OCI-LY1 (cell line): ENCODE results near the gene ZMYND10.

Experiments
- H2AFZ ChIP-seq: fragments of 200-600 bp; sonication (generic), shearing (Covaris generic); 2 replicates; pipeline ENCODE4 v1.6.0; 2014; ENCODE audit warnings: antibody characterized with exemption, mild to moderate bottlenecking, low read length
- H3F3A ChIP-seq: fragments of 200-600 bp; sonication (generic), shearing (Covaris generic); 2 replicates; pipeline ENCODE4 v1.6.0; 2014; ENCODE audit warnings: mild to moderate bottlenecking, antibody characterized with exemption, low read length, moderate library complexity; ENCODE audit not compliant: insufficient read depth
- H3K27ac ChIP-seq: fragments of 200-600 bp; sonication (generic); 2 replicates; pipeline ENCODE4 v1.5.1; 2014; ENCODE audit warnings: low read length, mixed run types, mild to moderate bottlenecking, low read depth; ENCODE audit not compliant: poor library complexity, severe bottlenecking
- H3K27me3 ChIP-seq: fragments of 200-600 bp; sonication (generic); 2 replicates; pipeline ENCODE4 v1.6.0; 2014; ENCODE audit warnings: antibody characterized with exemption, mild to moderate bottlenecking, low read length, moderate library complexity; ENCODE audit not compliant: insufficient read depth
- H3K36me3 ChIP-seq: fragments of 200-600 bp; sonication (generic); 2 replicates; pipeline ENCODE4 v1.6.1; 2014; ENCODE audit warnings: mild to moderate bottlenecking, antibody characterized with exemption, low read length, moderate library complexity, mixed read lengths; ENCODE audit not compliant: insufficient read depth
- H3K4me1 ChIP-seq: fragments of 200-600 bp; sonication (generic); 2 replicates; pipeline ENCODE4 v1.5.1; 2014; ENCODE audit warnings: mild to moderate bottlenecking, low read length, moderate library complexity; ENCODE audit not compliant: insufficient read depth, severe bottlenecking
- H3K4me2 ChIP-seq: fragments of 200-600 bp; sonication (generic), shearing (Covaris generic); 2 replicates; pipeline ENCODE4 v1.6.1; 2014; ENCODE audit warnings: low read length
- H3K4me3 ChIP-seq: fragments of 200-600 bp; sonication (generic); 2 replicates; pipeline ENCODE4 v1.5.1; 2014; ENCODE audit warnings: low read length, low read depth, mild to moderate bottlenecking, mixed read lengths; ENCODE audit not compliant: poor library complexity, severe bottlenecking
- H3K79me2 ChIP-seq: fragments of 200-600 bp; shearing (Covaris generic); 2 replicates; pipeline ENCODE4 v1.6.1; 2016; ENCODE audit warnings: mixed run types, low read length, mixed read lengths; ENCODE audit not compliant: insufficient read depth
- H3K9ac ChIP-seq: fragments of 200-600 bp; sonication (generic), shearing (Covaris generic); 2 replicates; pipeline ENCODE4 v1.6.1; 2014; ENCODE audit warnings: mild to moderate bottlenecking, low read length, mixed read lengths
- H3K9me2 ChIP-seq: fragments of 200-600 bp; sonication (generic), shearing (Covaris generic); 2 replicates; pipeline ENCODE4 v1.6.1; 2014; ENCODE audit warnings: low read depth, mild to moderate bottlenecking, low read length, mixed read lengths
- H3K9me3 ChIP-seq: fragments of 200-600 bp; shearing (Covaris generic); 2 replicates; pipeline ENCODE4 v1.6.1; 2014; ENCODE audit warnings: low read length, mixed read lengths
- H4K20me1 ChIP-seq: fragments of 200-600 bp; sonication (generic), shearing (Covaris generic); 2 replicates; pipeline ENCODE4 v1.6.0; 2016; ENCODE audit warnings: mild to moderate bottlenecking, low read length; ENCODE audit not compliant: insufficient read depth
- CTCF ChIP-seq: fragments of 200-600 bp; sonication (generic), shearing (Covaris generic); IDR thresholded peaks from 2 replicates; pipeline ENCODE4 v1.5.1; 2017; ENCODE audit warnings: mild to moderate bottlenecking, antibody characterized with exemption, low read length, moderate library complexity, mixed read lengths
- EZH2 ChIP-seq: fragments of 200-600 bp; sonication (generic), shearing (Covaris generic); IDR thresholded peaks from 2 replicates; pipeline ENCODE4 v1.8.0; 2017; ENCODE audit warnings: borderline replicate concordance, mixed run types, mild to moderate bottlenecking, antibody characterized with exemption, low read length, moderate library complexity, mixed read lengths

The ZMYND10 gene

GRCh38 chr3:50296721-50297383 is 48.7 kb downstream of the ZMYND10 start:
- Histone ChIP-seq H3K9me3 (no peaks in the 10 kb centered on the region), H2AFZ (no peak overlapping the region), H3K9ac (no peak overlapping the region), H3K4me3 (no peak overlapping the region), H3K4me2 (no peak overlapping the region), H3K36me3 (no peaks in the 10 kb centered on the region; the same call in 1 of the 2 replicates), H4K20me1 (no peaks in the 10 kb centered on the region), H3K4me1 (peaks cover 28% of the 10 kb centered on the region), H3K79me2 (peaks cover 2% of the 10 kb centered on the region), H3K27ac (no peak overlapping the region), H3F3A (no peaks in the 10 kb centered on the region), H3K27me3 (no peaks in the 10 kb centered on the region), H3K9me2 (no peaks in the 10 kb centered on the region)
- TF ChIP-seq CTCF = no peak
- TF ChIP-seq EZH2 = no peak

GRCh38 chr3:50295553-50296431 is 49.7 kb downstream of the ZMYND10 start:
- H3F3A ChIP-seq = no peaks in the 10 kb centered on the region
- H3K36me3 ChIP-seq = no peaks in the 10 kb centered on the region; the same call in 1 of the 2 replicates

More at GRCh38 chr3:50295553-50296431, 49.7 kb downstream of the ZMYND10 start:
- H3K4me2 ChIP-seq = no peak overlapping the region
- H2AFZ ChIP-seq = no peak overlapping the region
- H4K20me1 ChIP-seq = no peaks in the 10 kb centered on the region
- H3K9me3 ChIP-seq = no peaks in the 10 kb centered on the region
- H3K9ac ChIP-seq = no peak overlapping the region
- no peak overlapping the region for H3K27ac ChIP-seq
- H3K79me2 ChIP-seq = peaks cover 10% of the 10 kb centered on the region
- TF ChIP-seq EZH2 (no peak), CTCF (no peak)
- no peak overlapping the region for H3K4me3 ChIP-seq
- no peaks in the 10 kb centered on the region for H3K9me2 ChIP-seq
- H3K4me1 ChIP-seq = peaks cover 34% of the 10 kb centered on the region
- no peaks in the 10 kb centered on the region for H3K27me3 ChIP-seq
